PC-3 (cell line): ENCODE data around the gene ARHGEF28.

ENCODE experiments used
- EZH2phosphoT487 ChIP-seq: fragments of 300-600 bp; sonication (generic); IDR thresholded peaks from 2 replicates; pipeline ENCODE4 v1.6.1; 2018; ENCODE audit warnings: mild to moderate bottlenecking, antibody characterized with exemption, low read length, borderline replicate concordance
- TF ChIP-seq, protein P1 (sequence below): fragments of 300-600 bp; sonication (generic); conservative IDR thresholded peaks from 2 replicates; pipeline ENCODE4 v1.5.1; 2017; ENCODE audit warnings: antibody characterized with exemption, low read depth, mild to moderate bottlenecking, low read length

DNA sequence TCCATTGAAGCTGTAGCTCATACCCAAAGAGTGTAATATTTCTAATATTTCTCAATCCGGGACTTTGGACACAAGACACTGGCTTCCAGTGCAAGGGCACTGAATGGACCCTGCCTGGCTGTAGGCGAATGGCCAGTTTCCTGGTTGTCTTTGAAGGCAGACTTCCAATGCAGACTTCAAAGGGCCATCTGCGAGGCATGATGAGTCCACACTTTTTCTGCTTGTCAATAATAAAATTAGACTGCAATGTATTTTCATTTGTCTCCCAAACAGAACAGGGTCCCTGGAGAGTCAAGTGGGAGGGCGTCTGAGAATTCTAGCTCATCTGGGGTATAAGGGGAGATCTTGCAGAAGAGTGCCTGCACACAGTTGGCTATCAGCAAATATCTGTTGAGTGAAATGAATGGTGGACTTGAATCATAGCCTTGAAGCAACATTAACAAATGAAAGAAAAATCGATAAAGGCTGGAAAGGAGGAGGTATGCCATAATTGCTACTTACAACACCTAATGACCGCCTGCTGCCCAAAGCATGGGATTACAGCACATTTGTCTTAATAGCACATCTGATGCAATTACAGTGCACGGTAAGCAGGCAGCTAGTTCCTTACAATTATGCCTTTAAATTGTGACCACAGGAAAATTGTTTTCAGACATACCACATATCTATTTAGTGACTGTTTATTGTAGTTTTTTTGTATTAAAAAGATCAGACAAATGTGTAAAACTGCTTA is 137.5 kb downstream of the ARHGEF28 start:
- TF ChIP-seq, protein P1, sequence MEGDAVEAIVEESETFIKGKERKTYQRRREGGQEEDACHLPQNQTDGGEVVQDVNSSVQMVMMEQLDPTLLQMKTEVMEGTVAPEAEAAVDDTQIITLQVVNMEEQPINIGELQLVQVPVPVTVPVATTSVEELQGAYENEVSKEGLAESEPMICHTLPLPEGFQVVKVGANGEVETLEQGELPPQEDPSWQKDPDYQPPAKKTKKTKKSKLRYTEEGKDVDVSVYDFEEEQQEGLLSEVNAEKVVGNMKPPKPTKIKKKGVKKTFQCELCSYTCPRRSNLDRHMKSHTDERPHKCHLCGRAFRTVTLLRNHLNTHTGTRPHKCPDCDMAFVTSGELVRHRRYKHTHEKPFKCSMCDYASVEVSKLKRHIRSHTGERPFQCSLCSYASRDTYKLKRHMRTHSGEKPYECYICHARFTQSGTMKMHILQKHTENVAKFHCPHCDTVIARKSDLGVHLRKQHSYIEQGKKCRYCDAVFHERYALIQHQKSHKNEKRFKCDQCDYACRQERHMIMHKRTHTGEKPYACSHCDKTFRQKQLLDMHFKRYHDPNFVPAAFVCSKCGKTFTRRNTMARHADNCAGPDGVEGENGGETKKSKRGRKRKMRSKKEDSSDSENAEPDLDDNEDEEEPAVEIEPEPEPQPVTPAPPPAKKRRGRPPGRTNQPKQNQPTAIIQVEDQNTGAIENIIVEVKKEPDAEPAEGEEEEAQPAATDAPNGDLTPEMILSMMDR: no peak
- no peak for TF ChIP-seq EZH2phosphoT487
